ENCODE data around the gene OCEL1. TPM values are rescaled to one million over a fixed set of nuclear protein-coding genes. Genes with fewer than 3 reads are reported as not detected.

OCEL1 gene
- total and polyA plus RNA-seq, 2 donors (not counting 1 experiment from before 2014, with no cell fraction given): 28.5 to 30.5 TPM

GRCh38 chr19:17266589-17266974 lies 40.6 kb downstream of the OCEL1 start:
- Histone ChIP-seq H3K4me2 (replicated peaks; ENCODE audit: low read depth, low read length, poor library complexity, severe bottlenecking) (peak overlapping the region; percentile 85), H3K9ac (ENCODE audit: low read length) (peak overlapping the region; percentile 54), H3K9me3 (ENCODE audit: control extremely low read depth in 1 of 3, control insufficient read depth in 2 of 3, insufficient read depth in 1 of 3, low read length in 2 of 3) (no peaks in the 10 kb centered on the region), H2AFZ (ENCODE audit: insufficient read depth, low read depth, low read length, poor library complexity, severe bottlenecking) (peak overlapping the region; percentile 42), H3K79me2 (ENCODE audit: control insufficient read depth, insufficient read depth, low read length) (peaks cover 17% of the 10 kb centered on the region), H3K27me3 (replicated peaks in 1 of 4; ENCODE audit: control extremely low read depth in 1 of 4, control insufficient read depth in 3 of 4, insufficient read depth in 4 of 4, low read length in 3 of 4) (no peaks in the 10 kb centered on the region), H4K20me1 (ENCODE audit: control insufficient read depth, insufficient read depth, low read length, poor library complexity, severe bottlenecking) (no peaks in the 10 kb centered on the region), H3K4me1 (ENCODE audit: control insufficient read depth in 2 of 2, insufficient read depth in 2 of 2, low read length in 2 of 2) (peaks cover 6 to 24% of the 10 kb centered on the region in 2 donors), H3K36me3 (replicated peaks in 1 of 2; ENCODE audit: control extremely low read depth in 1 of 2, control insufficient read depth in 1 of 2, extremely low read depth in 1 of 2, insufficient read depth in 2 of 2, low read length in 1 of 2) (peaks cover 0 to 14% of the 10 kb centered on the region in 2 experiments), H3K4me3 (ENCODE audit: control extremely low read depth in 1 of 5, extremely low read depth in 1 of 5, insufficient read depth in 1 of 5, low read depth in 2 of 5, low read length in 4 of 5) (peak overlapping the region; percentile 21 to 95 (median 51)), H3K27ac (ENCODE audit: low read length in 2 of 2) (peak overlapping the region; percentile 56 to 66)
- H3K27me3 Mint-ChIP-seq: no peaks in the 10 kb centered on the region
- CTCF ChIA-PET: interaction anchor here (0.6 to 4.9 kb wide), 16 partner anchors 8 to 1632 kb away, joined by 3 to 52 read pairs (median 4); partner anchors contain the start of genes ABHD8, ANKLE1, HAUS8 and MRPL34
- peak overlapping the region; percentile 84 for H3K4me3 Mint-ChIP-seq
- intact Hi-C loops (cut with micrococcal nuclease): loop anchor here (2.0 kb wide), 1 partner anchor 202 kb away; no protein-coding TSS in a partner anchor
- DNase-seq: no peak
- no peak for TF ChIP-seq CTCF (IDR thresholded peaks at IDR 0.05)
- no peak for TF ChIP-seq EZH2 (IDR thresholded peaks at IDR 0.05; ENCODE audit: borderline replicate concordance, insufficient read depth, low read depth, low read length, poor library complexity, severe bottlenecking)
- POLR2A ChIA-PET: interaction anchor here (0.5 to 1.9 kb wide), 13 partner anchors 9 to 1965 kb away, joined by 3 to 12 read pairs (median 5); partner anchors contain the start of genes DDA1, MRPL34, OCEL1 and USE1
- H3K27ac Mint-ChIP-seq: peak overlapping the region; percentile 86
- no peaks in the 10 kb centered on the region for H3K9me3 Mint-ChIP-seq (ENCODE audit: insufficient read depth)
- 0% methylated on average over 3 of the region's 12 CpGs for WGBS (ENCODE audit: insufficient coverage)
- peaks cover 18% of the 10 kb centered on the region for H3K4me1 Mint-ChIP-seq
- ATAC-seq (ENCODE audit: low read depth): no peak

Measured in B cell (primary cell).